ENCODE data around the gene ZNF592.
"Not testable (repeated sequence)": the region's sequence is repeated elsewhere in the genome, so short reads cannot be mapped to it uniquely, and the experiment has no call there.

ZNF592 gene

GRCh38 chr15:84747416-84748273 is 747 bp upstream of the ZNF592 start:
- peak in 3 of 4 experiments; percentile 40 to 52 (median 44) for DNase-seq (ENCODE audit: low read depth in 4 of 4, low spot score in 1 of 4)

- DNase-seq (ENCODE audit: low read depth in 4 of 4, low spot score in 1 of 4), result peak in 1 of 4 experiments; percentile 12
Observed at GRCh38 chr15:84749111-84749991, 959 bp downstream of the ZNF592 start.

GRCh38 chr15:84750583-84751092 is 2.2 kb downstream of the ZNF592 start:
- DNase-seq (ENCODE audit: low read depth in 4 of 4, low spot score in 1 of 4), result no peak

- not testable (repeated sequence) for DNase-seq (ENCODE audit: low read depth in 4 of 4, low spot score in 1 of 4)
Observed at GRCh38 chr15:84751721-84752120, 3.3 kb downstream of the ZNF592 start.

- DNase-seq (ENCODE audit: low read depth in 4 of 4, low spot score in 1 of 4), result no peak
Observed at GRCh38 chr15:84752195-84752594, 3.8 kb downstream of the ZNF592 start.

GRCh38 chr15:84752700-84753099 is 4.3 kb downstream of the ZNF592 start:
- DNase-seq (ENCODE audit: low read depth in 4 of 4, low spot score in 1 of 4), result no peak

- DNase-seq (ENCODE audit: low read depth in 4 of 4, low spot score in 1 of 4), result not testable (repeated sequence)
Observed at GRCh38 chr15:84754889-84755288, 6.5 kb downstream of the ZNF592 start.

- no peak for DNase-seq (ENCODE audit: low read depth in 4 of 4, low spot score in 1 of 4)
Observed at GRCh38 chr15:84755736-84756527, 7.5 kb downstream of the ZNF592 start.

- DNase-seq (ENCODE audit: low read depth in 4 of 4, low spot score in 1 of 4), result no peak
Observed at GRCh38 chr15:84759018-84759417, 10.6 kb downstream of the ZNF592 start.

GRCh38 chr15:84760219-84760618 is 11.8 kb downstream of the ZNF592 start:
- no peak for DNase-seq (ENCODE audit: low read depth in 4 of 4, low spot score in 1 of 4)

- no peak for DNase-seq (ENCODE audit: low read depth in 4 of 4, low spot score in 1 of 4)
Observed at GRCh38 chr15:84761607-84762131, 13.3 kb downstream of the ZNF592 start.

- DNase-seq (ENCODE audit: low read depth in 4 of 4, low spot score in 1 of 4), result no peak
Observed at GRCh38 chr15:84762840-84763572, 14.6 kb downstream of the ZNF592 start.

- DNase-seq (ENCODE audit: low read depth in 4 of 4, low spot score in 1 of 4), result no peak
Observed at GRCh38 chr15:84764585-84764984, 16.2 kb downstream of the ZNF592 start.

- DNase-seq (ENCODE audit: low read depth in 4 of 4, low spot score in 1 of 4), result no peak
Observed at GRCh38 chr15:84764989-84765388, 16.6 kb downstream of the ZNF592 start.

GRCh38 chr15:84765675-84766074 is 17.3 kb downstream of the ZNF592 start:
- no peak for DNase-seq (ENCODE audit: low read depth in 4 of 4, low spot score in 1 of 4)

GRCh38 chr15:84766461-84767035 is 18.2 kb downstream of the ZNF592 start:
- no peak for DNase-seq (ENCODE audit: low read depth in 4 of 4, low spot score in 1 of 4)

- no peak for DNase-seq (ENCODE audit: low read depth in 4 of 4, low spot score in 1 of 4)
Observed at GRCh38 chr15:84772031-84772430, 23.6 kb downstream of the ZNF592 start.

GRCh38 chr15:84772467-84772866 is 24.1 kb downstream of the ZNF592 start:
- DNase-seq (ENCODE audit: low read depth in 4 of 4, low spot score in 1 of 4), result no peak

GRCh38 chr15:84773716-84774115 is 25.3 kb downstream of the ZNF592 start:
- no peak for DNase-seq (ENCODE audit: low read depth in 4 of 4, low spot score in 1 of 4)

All from stimulated activated CD4-positive, alpha-beta T cell treated with anti-CD3 and anti-CD28 coated beads, Interleukin-1b, Interleukin-23, amount 100 ng/mL, for 24 hours (primary cell).